PC-9 (cell line): ENCODE data around the gene MPZL1.

Experiments used
- EZH2 ChIP-seq: fragments of 200-600 bp; sonication (generic); IDR thresholded peaks from 2 replicates; pipeline ENCODE4 v1.8.0; 2017; ENCODE audit warnings: antibody characterized with exemption, low read depth
- TF ChIP-seq, protein P1 (sequence below): fragments of 200-600 bp; sonication (generic); conservative IDR thresholded peaks from 2 replicates; pipeline ENCODE4 v1.6.1; 2017; ENCODE audit warnings: mixed run types, antibody characterized with exemption, mild to moderate bottlenecking, moderate library complexity

DNA sequence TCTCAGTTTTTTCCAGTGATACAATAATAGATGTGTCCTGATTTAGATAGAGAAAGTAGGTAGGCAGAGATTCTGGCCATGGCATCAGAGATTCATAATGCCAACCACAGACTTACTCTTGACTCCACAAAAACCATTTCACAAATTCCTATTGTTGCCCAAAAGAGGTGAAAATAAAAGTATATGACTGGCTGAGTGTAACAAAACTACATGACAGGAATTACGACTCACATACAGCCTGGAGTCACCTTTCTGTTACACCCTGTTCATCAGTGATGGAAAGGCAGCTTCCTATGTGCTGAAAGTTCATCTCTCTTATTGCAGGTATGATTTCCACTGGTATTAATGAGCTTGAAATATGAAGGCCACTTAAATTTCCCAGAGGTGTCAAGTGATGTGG lies 72.3 kb downstream of the MPZL1 start:
- TF ChIP-seq, protein P1, sequence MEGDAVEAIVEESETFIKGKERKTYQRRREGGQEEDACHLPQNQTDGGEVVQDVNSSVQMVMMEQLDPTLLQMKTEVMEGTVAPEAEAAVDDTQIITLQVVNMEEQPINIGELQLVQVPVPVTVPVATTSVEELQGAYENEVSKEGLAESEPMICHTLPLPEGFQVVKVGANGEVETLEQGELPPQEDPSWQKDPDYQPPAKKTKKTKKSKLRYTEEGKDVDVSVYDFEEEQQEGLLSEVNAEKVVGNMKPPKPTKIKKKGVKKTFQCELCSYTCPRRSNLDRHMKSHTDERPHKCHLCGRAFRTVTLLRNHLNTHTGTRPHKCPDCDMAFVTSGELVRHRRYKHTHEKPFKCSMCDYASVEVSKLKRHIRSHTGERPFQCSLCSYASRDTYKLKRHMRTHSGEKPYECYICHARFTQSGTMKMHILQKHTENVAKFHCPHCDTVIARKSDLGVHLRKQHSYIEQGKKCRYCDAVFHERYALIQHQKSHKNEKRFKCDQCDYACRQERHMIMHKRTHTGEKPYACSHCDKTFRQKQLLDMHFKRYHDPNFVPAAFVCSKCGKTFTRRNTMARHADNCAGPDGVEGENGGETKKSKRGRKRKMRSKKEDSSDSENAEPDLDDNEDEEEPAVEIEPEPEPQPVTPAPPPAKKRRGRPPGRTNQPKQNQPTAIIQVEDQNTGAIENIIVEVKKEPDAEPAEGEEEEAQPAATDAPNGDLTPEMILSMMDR, result no peak
- no peak for TF ChIP-seq EZH2
